K562 (cell line): ENCODE results near the gene SPATA32. TPM values are rescaled to one million over a fixed set of nuclear protein-coding genes. Genes with fewer than 3 reads are reported as not detected.

Experiments used
- CBX1 ChIP-seq: sonication (generic); IDR thresholded peaks from 2 replicates; pipeline ENCODE4 v1.6.1; 2016; ENCODE audit warnings: antibody characterized with exemption, low read depth, mild to moderate bottlenecking
- E2F6 ChIP-seq, 2 experiments: IDR thresholded peaks; 2 replicates each; pipeline ENCODE4 v1.6.1; 2011; ENCODE audit warnings: borderline replicate concordance in 1 of 2, control low read depth in 1 of 2, low read depth in 1 of 2, low read length in 1 of 2, mild to moderate bottlenecking in 1 of 2, mixed read lengths in 1 of 2, moderate library complexity in 1 of 2; ENCODE audit not compliant: insufficient read depth in 1 of 2, insufficient read length in 1 of 2, poor library complexity in 1 of 2, severe bottlenecking in 1 of 2; ENCODE audit errors: extremely low read depth in 1 of 2
- FOXJ2 ChIP-seq: fragments of 200-800 bp; sonication (Bioruptor generic); IDR thresholded peaks from 2 replicates; pipeline ENCODE4 v1.6.1; 2016; ENCODE audit warnings: missing genetic modification characterization, missing compliant biosample characterization
- HCFC1 ChIP-seq: IDR thresholded peaks from 2 replicates; pipeline ENCODE4 v1.6.1; 2012; ENCODE audit warnings: low read depth, low read length, improper control_type of control experiment
- HDAC2 ChIP-seq: fragments of 450-650 bp; IDR thresholded peaks from 2 replicates; pipeline ENCODE4 v1.6.1; 2016; ENCODE audit warnings: mild to moderate bottlenecking
- MBD2 ChIP-seq: sonication (generic); IDR thresholded peaks from 2 replicates; pipeline ENCODE4 v1.6.1; 2016; ENCODE audit warnings: low read depth, borderline replicate concordance
- PKNOX1 ChIP-seq: fragments of 450-650 bp; IDR thresholded peaks from 2 replicates; pipeline ENCODE4 v1.6.1; 2016
- SIN3B ChIP-seq: fragments of 450-650 bp; IDR thresholded peaks from 2 replicates; pipeline ENCODE4 v1.6.1; 2017; ENCODE audit warnings: low read depth, mild to moderate bottlenecking, moderate library complexity
- SREBF1 ChIP-seq: fragments of 150-350 bp; IDR thresholded peaks from 2 replicates; pipeline ENCODE4 v1.6.1; 2014; ENCODE audit warnings: antibody characterized with exemption, low read depth, low read length, borderline replicate concordance
- SRSF1 ChIP-seq: fragments of 200-400 bp; formaldehyde crosslinking; IDR thresholded peaks from 2 replicates; pipeline ENCODE4 v1.6.1; 2017; ENCODE audit warnings: mild to moderate bottlenecking, low read depth, low read length, moderate library complexity
- U2AF1 ChIP-seq: fragments of 200-400 bp; formaldehyde crosslinking; optimal IDR thresholded peaks from 2 replicates; pipeline ENCODE3; 2017; ENCODE audit warnings: mild to moderate bottlenecking, low read depth, low read length, moderate library complexity
- polyA plus RNA-seq, 8 experiments: library from polyadenylated mRNA; depleted of rRNA in 4 of 8; stranded (reverse) in 5 of 8; unstranded in 3 of 8; fragments of >200 nt; fragmentation: Nextera tagmentation in 2 of 8; fragmentation: Illumina TruSeq in 1 of 8; extraction: Ambion mirVana in 2 of 8; extraction: Trizol in 1 of 8; gene quantifications; 2 replicates each; pipeline versions ENCODE4 v1.2.1 to v1.2.3, GENCODE V29; 2011 to 2014; ENCODE audit warnings: inconsistent platforms in 1 of 8, missing spikeins in 1 of 8
- total RNA-seq, 7 experiments: library from RNA; depleted of rRNA in 6 of 7; stranded (reverse); fragments of >200 nt in 6 of 7; fragmentation: Illumina TruSeq in 2 of 7; extraction: Trizol in 2 of 7; gene quantifications; 2 replicates each; pipeline versions ENCODE4 v1.2.1 to v1.2.3, GENCODE V29; 2011 to 2021; ENCODE audit warnings: low replicate concordance in 1 of 7
- TF ChIP-seq, protein P1 (sequence below): fragments of 450-650 bp; formaldehyde crosslinking; IDR thresholded peaks from 2 replicates; pipeline ENCODE4 v1.4.0; 2020; ENCODE audit warnings: mild to moderate bottlenecking, mixed read lengths
- TF ChIP-seq, protein P2 (sequence below), 2 experiments: fragments of 450-650 bp in 1 of 2; sonication (generic) in 1 of 2; formaldehyde crosslinking in 1 of 2; IDR thresholded peaks; 2 replicates each; pipeline versions ENCODE4 v1.7.1 to v1.9.0; 2016 to 2022; ENCODE audit warnings: inconsistent platforms in 1 of 2, mild to moderate bottlenecking in 1 of 2, missing genetic modification reagents in 1 of 2

SPATA32 gene
- total and polyA plus RNA-seq, 9 of the 15 experiments (the other 6 are each of a cell fraction or from before 2014, with no cell fraction given): 0.03 to 0.06 TPM; not detected in 7

DNA sequence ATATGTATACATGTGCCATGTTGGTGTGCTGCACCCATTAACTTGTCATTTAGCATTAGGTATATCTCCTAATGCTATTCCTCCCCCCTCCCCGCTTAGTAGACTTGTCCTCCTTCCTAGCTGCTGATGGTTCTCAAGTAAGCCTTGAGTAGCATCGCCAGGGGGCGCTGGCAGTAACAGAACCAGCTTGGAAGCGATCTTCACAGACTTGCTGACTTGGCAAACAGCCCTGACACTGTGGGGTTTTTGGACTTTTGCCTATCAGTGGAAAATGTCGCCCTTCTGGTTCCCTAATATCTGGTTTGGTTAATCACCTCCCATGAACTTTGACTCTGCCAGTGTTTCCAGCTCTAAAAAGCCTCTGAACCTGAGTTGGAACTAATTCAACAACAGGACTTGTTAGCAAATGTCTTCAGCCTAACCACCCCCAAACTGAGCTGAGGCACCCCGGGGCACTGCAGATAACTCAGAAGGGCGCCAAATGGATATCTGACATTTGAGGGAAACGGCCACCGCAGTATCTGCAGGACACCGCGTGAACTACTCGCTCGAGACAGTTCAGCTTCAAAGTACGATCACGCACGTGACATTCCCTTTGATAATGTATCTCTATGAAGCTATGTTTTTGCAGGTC lies 15.4 kb upstream of the SPATA32 start (continued):
- TF ChIP-seq FOXJ2 (tag) (no peak), CBX1 (no peak), SREBF1 (no peak), U2AF1 (no peak), MBD2 (0 out of 2 replicates have a peak, but pooled peaks have one; percentile 37), HCFC1 (0 out of 2 replicates have a peak, but pooled peaks have one; percentile 8), SRSF1 (no peak), HDAC2 (no peak; the same call in 1 of the 2 replicates), E2F6 (IDR thresholded peaks at IDR 0.05; ENCODE audit: borderline replicate concordance in 1 of 2, extremely low read depth in 1 of 2, insufficient read depth in 1 of 2, insufficient read length in 1 of 2, low read depth in 1 of 2, low read length in 1 of 2, poor library complexity in 1 of 2, severe bottlenecking in 1 of 2) (peak; percentile 67 to 69), PKNOX1 (0 out of 2 replicates have a peak, but pooled peaks have one; percentile 16), SIN3B (no peak)
- TF ChIP-seq, protein P1, sequence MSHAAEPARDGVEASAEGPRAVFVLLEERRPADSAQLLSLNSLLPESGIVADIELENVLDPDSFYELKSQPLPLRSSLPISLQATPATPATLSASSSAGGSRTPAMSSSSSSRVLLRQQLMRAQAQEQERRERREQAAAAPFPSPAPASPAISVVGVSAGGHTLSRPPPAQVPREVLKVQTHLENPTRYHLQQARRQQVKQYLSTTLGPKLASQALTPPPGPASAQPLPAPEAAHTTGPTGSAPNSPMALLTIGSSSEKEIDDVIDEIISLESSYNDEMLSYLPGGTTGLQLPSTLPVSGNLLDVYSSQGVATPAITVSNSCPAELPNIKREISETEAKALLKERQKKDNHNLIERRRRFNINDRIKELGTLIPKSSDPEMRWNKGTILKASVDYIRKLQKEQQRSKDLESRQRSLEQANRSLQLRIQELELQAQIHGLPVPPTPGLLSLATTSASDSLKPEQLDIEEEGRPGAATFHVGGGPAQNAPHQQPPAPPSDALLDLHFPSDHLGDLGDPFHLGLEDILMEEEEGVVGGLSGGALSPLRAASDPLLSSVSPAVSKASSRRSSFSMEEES (CRISPR knock-in tag): peak; percentile 72
- TF ChIP-seq, protein P2, sequence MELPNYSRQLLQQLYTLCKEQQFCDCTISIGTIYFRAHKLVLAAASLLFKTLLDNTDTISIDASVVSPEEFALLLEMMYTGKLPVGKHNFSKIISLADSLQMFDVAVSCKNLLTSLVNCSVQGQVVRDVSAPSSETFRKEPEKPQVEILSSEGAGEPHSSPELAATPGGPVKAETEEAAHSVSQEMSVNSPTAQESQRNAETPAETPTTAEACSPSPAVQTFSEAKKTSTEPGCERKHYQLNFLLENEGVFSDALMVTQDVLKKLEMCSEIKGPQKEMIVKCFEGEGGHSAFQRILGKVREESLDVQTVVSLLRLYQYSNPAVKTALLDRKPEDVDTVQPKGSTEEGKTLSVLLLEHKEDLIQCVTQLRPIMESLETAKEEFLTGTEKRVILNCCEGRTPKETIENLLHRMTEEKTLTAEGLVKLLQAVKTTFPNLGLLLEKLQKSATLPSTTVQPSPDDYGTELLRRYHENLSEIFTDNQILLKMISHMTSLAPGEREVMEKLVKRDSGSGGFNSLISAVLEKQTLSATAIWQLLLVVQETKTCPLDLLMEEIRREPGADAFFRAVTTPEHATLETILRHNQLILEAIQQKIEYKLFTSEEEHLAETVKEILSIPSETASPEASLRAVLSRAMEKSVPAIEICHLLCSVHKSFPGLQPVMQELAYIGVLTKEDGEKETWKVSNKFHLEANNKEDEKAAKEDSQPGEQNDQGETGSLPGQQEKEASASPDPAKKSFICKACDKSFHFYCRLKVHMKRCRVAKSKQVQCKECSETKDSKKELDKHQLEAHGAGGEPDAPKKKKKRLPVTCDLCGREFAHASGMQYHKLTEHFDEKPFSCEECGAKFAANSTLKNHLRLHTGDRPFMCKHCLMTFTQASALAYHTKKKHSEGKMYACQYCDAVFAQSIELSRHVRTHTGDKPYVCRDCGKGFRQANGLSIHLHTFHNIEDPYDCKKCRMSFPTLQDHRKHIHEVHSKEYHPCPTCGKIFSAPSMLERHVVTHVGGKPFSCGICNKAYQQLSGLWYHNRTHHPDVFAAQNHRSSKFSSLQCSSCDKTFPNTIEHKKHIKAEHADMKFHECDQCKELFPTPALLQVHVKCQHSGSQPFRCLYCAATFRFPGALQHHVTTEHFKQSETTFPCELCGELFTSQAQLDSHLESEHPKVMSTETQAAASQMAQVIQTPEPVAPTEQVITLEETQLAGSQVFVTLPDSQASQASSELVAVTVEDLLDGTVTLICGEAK (IDR thresholded peaks at IDR 0.05): no peak
- TF ChIP-seq, protein P2 (CRISPR knock-in tag; IDR thresholded peaks at IDR 0.05): no peak
